H9 (cell line): ENCODE data around the gene S100B. TPM values are rescaled to one million over a fixed set of nuclear protein-coding genes. Genes with fewer than 3 reads are reported as not detected.

Experiments used
- DNase-seq: peaks from one replicate; pipeline ENCODE4 v3.0.0-alpha.2; 2017
- H2AFZ ChIP-seq: one replicate; pipeline ENCODE4 v1.6.1; 2013; ENCODE audit warnings: mild to moderate bottlenecking, low read length, control low read depth, moderate library complexity
- H2AK5ac ChIP-seq: 2 replicates; pipeline ENCODE4 v1.6.1; 2013; ENCODE audit warnings: low read length, control low read depth, mixed read lengths; ENCODE audit not compliant: insufficient read length
- H2BK120ac ChIP-seq: one replicate; pipeline ENCODE4 v1.6.1; 2013; ENCODE audit warnings: low read depth, mild to moderate bottlenecking, low read length, control low read depth, inconsistent platforms; ENCODE audit not compliant: poor library complexity, severe bottlenecking
- H2BK12ac ChIP-seq: 2 replicates; pipeline ENCODE4 v1.6.1; 2013; ENCODE audit warnings: low read length, control low read depth, mixed read lengths, low read depth; ENCODE audit not compliant: insufficient read length
- H2BK15ac ChIP-seq: 2 replicates; pipeline ENCODE4 v1.6.1; 2013; ENCODE audit warnings: low read depth, low read length, control low read depth
- H2BK20ac ChIP-seq: one replicate; pipeline ENCODE4 v1.6.1; 2013; ENCODE audit warnings: low read depth, mild to moderate bottlenecking, low read length, control low read depth, inconsistent platforms; ENCODE audit not compliant: poor library complexity, severe bottlenecking
- H2BK5ac ChIP-seq: 2 replicates; pipeline ENCODE4 v1.6.1; 2013; ENCODE audit warnings: low read length, control low read depth, mixed read lengths; ENCODE audit not compliant: insufficient read length
- H3K14ac ChIP-seq: 2 replicates; pipeline ENCODE4 v1.6.1; 2013; ENCODE audit warnings: low read length, control low read depth; ENCODE audit not compliant: insufficient read depth
- H3K18ac ChIP-seq: 2 replicates; pipeline ENCODE4 v1.6.1; 2013; ENCODE audit warnings: low read depth, mild to moderate bottlenecking, mixed read lengths, low read length, control low read depth; ENCODE audit not compliant: insufficient read length
- H3K23ac ChIP-seq: 2 replicates; pipeline ENCODE4 v1.6.1; 2013; ENCODE audit warnings: low read length, control low read depth, mixed read lengths, low read depth; ENCODE audit not compliant: insufficient read length
- H3K23me2 ChIP-seq: 2 replicates; pipeline ENCODE4 v1.6.1; 2013; ENCODE audit warnings: low read depth, mild to moderate bottlenecking, mixed read lengths, low read length, control low read depth; ENCODE audit not compliant: insufficient read length, poor library complexity, severe bottlenecking
- H3K27ac ChIP-seq: 2 replicates; pipeline ENCODE4 v1.5.1; 2013; ENCODE audit warnings: low read length, control low read depth, mixed read lengths, low read depth; ENCODE audit not compliant: insufficient read length
- H3K27me3 ChIP-seq: 2 replicates; pipeline ENCODE4 v1.6.1; 2013; ENCODE audit warnings: low read length, control low read depth, inconsistent platforms; ENCODE audit not compliant: insufficient read depth
- H3K4ac ChIP-seq: 2 replicates; pipeline ENCODE4 v1.6.1; 2013; ENCODE audit warnings: low read depth, mild to moderate bottlenecking, control low read depth, inconsistent platforms, low read length, moderate library complexity
- H3K4me1 ChIP-seq: 2 replicates; pipeline ENCODE4 v1.6.1; 2013; ENCODE audit warnings: low read length, control low read depth, inconsistent platforms; ENCODE audit not compliant: insufficient read depth
- H3K4me2 ChIP-seq: 2 replicates; pipeline ENCODE4 v1.6.1; 2013; ENCODE audit warnings: low read length, control low read depth, mixed read lengths; ENCODE audit not compliant: insufficient read length, insufficient read depth
- H3K56ac ChIP-seq: 2 replicates; pipeline ENCODE4 v1.6.1; 2013; ENCODE audit warnings: low read depth, mild to moderate bottlenecking, mixed read lengths, low read length, control low read depth; ENCODE audit not compliant: insufficient read length
- H3K79me1 ChIP-seq: 2 replicates; pipeline ENCODE4 v1.6.1; 2013; ENCODE audit warnings: low read depth, mild to moderate bottlenecking, moderate library complexity, low read length, control low read depth, inconsistent platforms; ENCODE audit not compliant: insufficient read depth, poor library complexity, severe bottlenecking
- H3K79me2 ChIP-seq: 2 replicates; pipeline ENCODE4 v1.6.1; 2013; ENCODE audit warnings: low read length, control low read depth, inconsistent platforms; ENCODE audit not compliant: insufficient read depth
- H3K9ac ChIP-seq: 2 replicates; pipeline ENCODE4 v1.6.1; 2013; ENCODE audit warnings: low read length, control low read depth, mixed read lengths; ENCODE audit not compliant: insufficient read length; ENCODE audit errors: extremely low read depth
- H3K9me3 ChIP-seq: one replicate; pipeline ENCODE4 v1.6.1; 2013; ENCODE audit warnings: low read depth, low read length, inconsistent platforms; ENCODE audit not compliant: control insufficient read depth
- H3T11ph ChIP-seq: one replicate; pipeline ENCODE4 v1.6.1; 2013; ENCODE audit warnings: mild to moderate bottlenecking, low read length, control low read depth, inconsistent platforms
- H4K20me1 ChIP-seq: one replicate; pipeline ENCODE4 v1.6.1; 2013; ENCODE audit not compliant: control insufficient read depth, insufficient read length, insufficient read depth
- H4K5ac ChIP-seq: 2 replicates; pipeline ENCODE4 v1.6.1; 2013; ENCODE audit warnings: low read depth, mild to moderate bottlenecking, mixed read lengths, low read length, control low read depth; ENCODE audit not compliant: insufficient read length
- H4K8ac ChIP-seq: replicated peaks from 2 replicates; pipeline ENCODE4 v1.6.1; 2013; ENCODE audit warnings: low read length, control low read depth, mixed read lengths, low read depth; ENCODE audit not compliant: insufficient read length
- H4K91ac ChIP-seq: 2 replicates; pipeline ENCODE4 v1.6.1; 2013; ENCODE audit warnings: low read depth, mild to moderate bottlenecking, moderate library complexity, mixed read lengths, low read length, control low read depth; ENCODE audit not compliant: insufficient read length
- H3K27ac Mint-ChIP-seq, 3 experiments: 2 replicates in 2 of 3; 3 replicates in 1 of 3; pipeline ENCODE4 v1.8.0; 2020 to 2021; ENCODE audit warnings: mixed read lengths in 3 of 3, mild to moderate bottlenecking in 1 of 3, moderate library complexity in 1 of 3
- H3K27me3 Mint-ChIP-seq: 2 replicates; pipeline ENCODE4 v1.8.0; 2021; ENCODE audit warnings: low read depth, mild to moderate bottlenecking, moderate library complexity, mixed read lengths
- H3K36me3 Mint-ChIP-seq, 3 experiments: 2 replicates in 2 of 3; 3 replicates in 1 of 3; pipeline ENCODE4 v1.8.0; 2020 to 2021; ENCODE audit warnings: low read depth in 3 of 3, mixed read lengths in 3 of 3; ENCODE audit not compliant: insufficient read depth in 1 of 3
- H3K4me1 Mint-ChIP-seq, 2 experiments: 2 replicates each; pipeline ENCODE4 v1.8.0; 2020; ENCODE audit warnings: mixed read lengths in 2 of 2
- H3K4me3 Mint-ChIP-seq, 2 experiments: 2 replicates in 1 of 2; 3 replicates in 1 of 2; pipeline ENCODE4 v1.8.0; 2020 to 2021; ENCODE audit warnings: mild to moderate bottlenecking in 2 of 2, mixed read lengths in 2 of 2, moderate library complexity in 1 of 2
- H3K9me3 Mint-ChIP-seq, 2 experiments: 2 replicates in 1 of 2; 3 replicates in 1 of 2; pipeline ENCODE4 v1.8.0; 2020; ENCODE audit warnings: mild to moderate bottlenecking in 2 of 2, mixed read lengths in 2 of 2, moderate library complexity in 1 of 2
- CTCF ChIP-seq: fragments of 200-600 bp; sonication (generic); conservative IDR thresholded peaks from 3 replicates; pipeline ENCODE4 v1.8.0; 2021; ENCODE audit warnings: antibody characterized with exemption, mild to moderate bottlenecking
- WGBS: extraction: QIAGEN DNeasy Blood & Tissue Kit; methylation state at CpG from one replicate; pipeline ENCODE4 v1.1.7; 2013; ENCODE audit warnings: missing lambda C conversion rate, low lambda C conversion rate, mixed read lengths; ENCODE audit not compliant: insufficient read length; ENCODE audit errors: extremely low coverage; 5-methylcytosine and 5-hydroxymethylcytosine counted together
- total RNA-seq: library from RNA; stranded (reverse); gene quantifications from 2 replicates; pipeline ENCODE4 v1.2.1, GENCODE V29; 2021

Gene S100B
- total RNA-seq, 1 experiment from 2014 or later: 0.26 TPM

GRCh38 chr21:46622226-46622625 is 17.3 kb upstream of the S100B start:
- no peak overlapping the region for H2AK5ac ChIP-seq
- Mint-ChIP-seq H3K9me3 (peaks cover 16 to 21% of the 10 kb centered on the region in 2 experiments), H3K36me3 (peaks cover 6 to 18% (median 11%) of the 10 kb centered on the region in 3 experiments), H3K4me3 (no peak overlapping the region), H3K27ac (peak overlapping the region in 2 of 3 experiments; percentile 52 to 80; a peak in 2 of 7 replicates), H3K4me1 (peaks cover 23 to 28% of the 10 kb centered on the region in 2 experiments), H3K27me3 (peaks cover 5% of the 10 kb centered on the region)
- H2BK5ac ChIP-seq: no peak overlapping the region
- H3T11ph ChIP-seq: no peak overlapping the region
- no peak overlapping the region for H3K27ac ChIP-seq
- H2BK120ac ChIP-seq: no peak overlapping the region
- no peak overlapping the region for H3K18ac ChIP-seq
- H3K4me1 ChIP-seq: no peaks in the 10 kb centered on the region
- H4K5ac ChIP-seq: no peak overlapping the region
- H3K4me2 ChIP-seq: no peak overlapping the region
- H3K56ac ChIP-seq: no peak overlapping the region
- no peak overlapping the region for H2BK20ac ChIP-seq
- TF ChIP-seq CTCF: no peak
- H3K23ac ChIP-seq: no peak overlapping the region
- no peak overlapping the region for H3K14ac ChIP-seq
- no CpG with 5 or more reads among the region's 4 CpGs for WGBS
- no peaks in the 10 kb centered on the region for H3K27me3 ChIP-seq
- no peak overlapping the region for H4K8ac ChIP-seq
- H3K79me1 ChIP-seq: no peaks in the 10 kb centered on the region
- H3K79me2 ChIP-seq: no peaks in the 10 kb centered on the region
- peaks cover 7% of the 10 kb centered on the region for H3K9me3 ChIP-seq
- no peak for DNase-seq
- no peak overlapping the region for H2BK15ac ChIP-seq
- H2BK12ac ChIP-seq: no peak overlapping the region
- no peak overlapping the region for H3K9ac ChIP-seq
- no peak overlapping the region for H4K91ac ChIP-seq
- H2AFZ ChIP-seq: no peak overlapping the region
- no peak overlapping the region for H3K4ac ChIP-seq
- no peaks in the 10 kb centered on the region for H4K20me1 ChIP-seq
- H3K23me2 ChIP-seq: no peaks in the 10 kb centered on the region
